Fibroblast of villous mesenchyme (primary cell): Measurements from ENCODE around the gene KIAA1958. TPM values are rescaled to one million over a fixed set of nuclear protein-coding genes. Genes with fewer than 3 reads are reported as not detected.
"Not testable (repeated sequence)": the region's sequence is repeated elsewhere in the genome, so short reads cannot be mapped to it uniquely, and the experiment has no call there.

Source experiments
- DNase-seq: peaks from one replicate; pipeline ENCODE4 v3.0.0-alpha.2; 2010; ENCODE audit warnings: low read depth
- H3K4me3 ChIP-seq: 2 replicates; pipeline ENCODE4 v1.5.1; 2011; ENCODE audit warnings: low read depth, mild to moderate bottlenecking, low read length
- CTCF ChIP-seq: IDR thresholded peaks from 2 replicates; pipeline ENCODE4 v1.5.1; 2012; ENCODE audit warnings: low read depth, mild to moderate bottlenecking, low read length; ENCODE audit not compliant: insufficient read depth
- total RNA-seq: library from RNA; depleted of rRNA; stranded (reverse); fragments of >200 nt; gene quantifications from 2 replicates; pipeline ENCODE4 v1.2.3, GENCODE V29; 2012

KIAA1958 gene
- total RNA-seq, 1 donor = 1.7 TPM

DNA sequence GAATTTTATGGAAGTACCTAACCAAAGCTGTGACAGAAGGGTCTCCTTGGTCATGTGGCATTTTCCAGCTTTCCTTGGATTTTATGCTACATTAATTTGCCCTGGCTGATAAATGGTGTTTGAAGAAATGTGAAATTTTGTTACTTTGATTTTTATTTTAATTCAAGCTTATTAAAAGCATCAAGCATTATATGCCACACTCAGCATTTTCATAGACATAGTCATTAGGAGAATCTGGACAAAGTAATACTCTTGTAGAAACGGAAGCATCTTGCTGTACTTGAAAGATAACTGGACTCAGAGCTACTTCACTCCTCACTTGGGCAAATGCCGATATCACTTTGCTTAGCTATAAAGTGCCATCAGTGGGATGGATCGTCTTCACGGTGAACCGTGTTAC is 177.1 kb downstream of the KIAA1958 start:
- H3K4me3 ChIP-seq = no peak overlapping the region
- no peak for TF ChIP-seq CTCF
- DNase-seq = no peak

DNA sequence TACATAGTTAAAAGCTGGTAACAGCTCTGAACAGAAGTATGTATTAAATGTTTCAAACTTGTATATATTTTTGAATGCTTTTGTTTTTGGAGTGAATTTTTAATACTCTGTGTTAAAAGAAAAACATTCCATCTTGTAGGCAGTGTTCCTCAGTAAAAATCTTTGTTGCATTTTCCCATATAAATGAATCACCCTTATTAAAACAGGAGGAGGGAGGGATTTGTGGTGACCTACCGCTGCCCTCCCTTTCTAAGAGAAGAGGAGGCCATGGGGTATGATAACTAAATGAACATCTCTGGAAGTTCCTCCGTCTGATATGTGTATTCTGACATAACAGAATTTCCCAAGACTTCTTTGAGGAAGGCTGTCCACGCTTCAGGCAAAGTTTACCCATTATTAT is 177.9 kb downstream of the KIAA1958 start:
- H3K4me3 ChIP-seq = no peak overlapping the region
- no peak for DNase-seq
- no peak for TF ChIP-seq CTCF

DNA sequence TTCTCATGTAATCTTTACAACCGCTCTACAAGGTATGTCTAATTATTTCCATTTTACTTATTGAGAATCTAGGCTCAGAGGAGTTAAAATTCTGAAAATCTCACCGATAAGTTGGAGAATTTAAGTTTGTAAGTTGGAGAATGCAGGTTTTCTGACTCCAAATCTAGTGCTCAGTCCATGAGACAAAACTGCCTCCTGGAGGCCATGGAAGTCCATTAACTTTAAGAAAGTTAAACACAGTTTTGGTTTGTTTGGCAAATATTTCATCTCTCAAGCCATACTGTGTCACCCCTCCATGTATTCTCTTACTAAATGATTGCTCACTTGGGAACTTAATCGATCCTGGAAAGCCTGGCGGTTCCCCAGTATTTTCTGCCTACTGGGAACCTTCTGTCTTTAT is 178.7 kb downstream of the KIAA1958 start:
- peak; percentile 33 for DNase-seq

DNA sequence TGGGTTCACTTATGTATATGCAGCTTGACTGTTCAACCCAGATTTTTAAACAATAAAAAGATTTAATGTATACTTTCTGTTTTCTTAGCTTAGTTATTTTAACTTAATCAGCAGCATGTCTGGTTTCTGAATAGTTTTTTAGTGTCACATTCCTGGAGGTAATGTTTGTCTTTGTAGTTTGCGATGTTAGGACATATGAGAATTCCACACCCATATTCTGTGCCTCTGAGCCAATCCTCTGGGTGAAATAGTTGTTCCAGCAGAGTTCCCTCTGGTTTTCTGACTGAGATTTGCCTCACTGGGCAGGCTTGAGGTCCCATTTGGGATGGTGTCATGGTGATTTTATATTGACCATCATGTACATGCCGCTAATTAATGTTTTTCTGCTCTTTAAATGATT is 182.7 kb downstream of the KIAA1958 start:
- no peak for TF ChIP-seq CTCF
- no peak for DNase-seq
- H3K4me3 ChIP-seq = no peak overlapping the region

More for the DNA sequence above, 178.7 kb downstream of the KIAA1958 start:
- no peak overlapping the region for H3K4me3 ChIP-seq
- TF ChIP-seq CTCF = peak; percentile 31

DNA sequence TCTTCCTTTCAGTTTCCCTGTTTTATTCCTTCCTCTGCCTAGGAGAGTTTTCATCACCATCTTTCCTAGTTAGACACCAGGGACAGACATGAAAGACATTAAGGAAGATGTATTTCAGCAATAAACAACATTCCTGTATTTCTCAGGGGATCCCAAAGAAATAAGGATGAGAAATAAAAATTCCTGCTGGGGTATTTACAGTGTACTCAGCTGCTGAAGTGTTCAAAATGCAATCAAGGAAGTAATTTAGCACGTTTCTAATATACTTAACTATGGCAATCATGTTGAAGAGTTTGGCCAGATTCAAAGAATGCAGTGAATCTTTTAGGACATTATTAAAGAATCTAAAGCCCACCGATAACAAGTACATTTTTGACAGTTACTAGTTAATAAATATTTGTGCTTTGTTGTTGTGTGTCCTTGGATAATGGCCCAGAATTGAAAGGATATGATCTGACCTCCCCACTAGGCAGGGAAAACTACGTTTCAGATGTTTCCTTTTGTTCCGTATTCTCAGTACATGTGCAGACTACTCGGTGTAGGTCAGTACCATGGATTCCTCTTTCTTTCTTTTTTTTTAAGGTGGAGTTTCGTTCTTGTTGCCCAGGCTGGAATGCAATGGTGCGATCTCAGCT is 184.5 kb downstream of the KIAA1958 start:
- no peak for TF ChIP-seq CTCF
- DNase-seq = no peak
- H3K4me3 ChIP-seq = no peak overlapping the region

- not testable (repeated sequence) for DNase-seq, H3K4me3 ChIP-seq
These were observed 186.6 kb downstream of the KIAA1958 start for GRCh38 chr9:112673221-112673620.

- TF ChIP-seq CTCF = no peak
- no peak overlapping the region for H3K4me3 ChIP-seq
- DNase-seq = no peak
These were observed 190.4 kb downstream of the KIAA1958 start for GRCh38 chr9:112677040-112677439.
